A673 (cell line): ENCODE data around the gene SLC16A7. TPM values are rescaled to one million over a fixed set of nuclear protein-coding genes. Genes with fewer than 3 reads are reported as not detected.

Experiments
- BruUV-seq: library from RNA; stranded (reverse); fragments of 400-500 nt; replicated peaks from 2 replicates; lab custom pipeline; 2021; lab: Mats Ljungman, UMichigan
- CTCF ChIA-PET: fragments of 300-600 bp; sonication (Branson Sonifier 250); formaldehyde crosslinking; loops from one replicate; lab custom pipeline; 2022; ENCODE audit warnings: antibody characterized with exemption; lab: Charles Lee
- POLR2A ChIA-PET: fragments of 300-600 bp; sonication (Branson Sonifier 250); formaldehyde crosslinking; loops from one replicate; lab custom pipeline; 2022; ENCODE audit warnings: antibody characterized with exemption; ENCODE audit not compliant: low non-redundant PET; lab: Charles Lee
- DNase-seq: peaks from one replicate; pipeline ENCODE4 v3.0.0-alpha.2; 2015; ENCODE audit warnings: low spot score
- H3K27ac ChIP-seq: fragments of 200-600 bp; sonication (generic); 2 replicates; pipeline ENCODE4 v1.5.1; 2016; ENCODE audit warnings: mixed run types, low read depth, mild to moderate bottlenecking, mixed read lengths, antibody characterized with exemption, low read length; ENCODE audit not compliant: poor library complexity, severe bottlenecking
- H3K27me3 ChIP-seq: fragments of 200-600 bp; sonication (generic); replicated peaks from 2 replicates; pipeline ENCODE4 v1.6.1; 2017; ENCODE audit warnings: mixed run types, low read depth, mild to moderate bottlenecking, mixed read lengths, antibody characterized with exemption, low read length; ENCODE audit not compliant: insufficient read depth, poor library complexity
- H3K36me3 ChIP-seq: fragments of 200-600 bp; sonication (generic); 2 replicates; pipeline ENCODE4 v1.6.1; 2016; ENCODE audit warnings: mixed run types, mild to moderate bottlenecking, mixed read lengths, antibody characterized with exemption, low read length; ENCODE audit not compliant: insufficient read depth, poor library complexity, severe bottlenecking
- H3K4me1 ChIP-seq: fragments of 200-600 bp; sonication (generic); 2 replicates; pipeline ENCODE4 v1.6.1; 2017; ENCODE audit warnings: mixed run types, mild to moderate bottlenecking, mixed read lengths, antibody characterized with exemption, low read length; ENCODE audit not compliant: insufficient read depth, poor library complexity, severe bottlenecking
- H3K4me3 ChIP-seq: fragments of 200-600 bp; sonication (generic); 2 replicates; pipeline ENCODE4 v1.5.1; 2016; ENCODE audit warnings: low read depth, mixed run types, mild to moderate bottlenecking, mixed read lengths, low read length; ENCODE audit not compliant: poor library complexity, severe bottlenecking
- H3K9me3 ChIP-seq: fragments of 200-600 bp; sonication (generic); 2 replicates; pipeline ENCODE4 v1.6.1; 2016; ENCODE audit warnings: mixed run types, low read depth, mild to moderate bottlenecking, mixed read lengths, antibody characterized with exemption, low read length; ENCODE audit not compliant: poor library complexity, severe bottlenecking
- EZH2 ChIP-seq: fragments of 200-600 bp; sonication (generic); IDR thresholded peaks from 2 replicates; pipeline ENCODE4 v1.6.1; 2017; ENCODE audit warnings: borderline replicate concordance, low read depth, mild to moderate bottlenecking, mixed read lengths, antibody characterized with exemption, low read length; ENCODE audit not compliant: poor library complexity, severe bottlenecking
- intact Hi-C: fragments of 100-400 bp; cut with micrococcal nuclease; formaldehyde crosslinking; loops from one replicate; pipeline ENCODE4 v1.10.0; 2022; ENCODE audit not compliant: unreplicated experiment
- total RNA-seq: library from RNA; stranded (reverse); gene quantifications from 2 replicates; pipeline ENCODE4 v1.2.3, GENCODE V29; 2021
- TF ChIP-seq, protein P1 (sequence below): fragments of 300-800, 200-600 bp; sonication (generic); conservative IDR thresholded peaks from 2 replicates; pipeline ENCODE4 v1.5.1; 2017; ENCODE audit warnings: low read depth, mild to moderate bottlenecking, antibody characterized with exemption, low read length, moderate library complexity, mixed read lengths

Gene SLC16A7
- total RNA-seq, 1 experiment from 2014 or later = 2.5 TPM

DNA sequence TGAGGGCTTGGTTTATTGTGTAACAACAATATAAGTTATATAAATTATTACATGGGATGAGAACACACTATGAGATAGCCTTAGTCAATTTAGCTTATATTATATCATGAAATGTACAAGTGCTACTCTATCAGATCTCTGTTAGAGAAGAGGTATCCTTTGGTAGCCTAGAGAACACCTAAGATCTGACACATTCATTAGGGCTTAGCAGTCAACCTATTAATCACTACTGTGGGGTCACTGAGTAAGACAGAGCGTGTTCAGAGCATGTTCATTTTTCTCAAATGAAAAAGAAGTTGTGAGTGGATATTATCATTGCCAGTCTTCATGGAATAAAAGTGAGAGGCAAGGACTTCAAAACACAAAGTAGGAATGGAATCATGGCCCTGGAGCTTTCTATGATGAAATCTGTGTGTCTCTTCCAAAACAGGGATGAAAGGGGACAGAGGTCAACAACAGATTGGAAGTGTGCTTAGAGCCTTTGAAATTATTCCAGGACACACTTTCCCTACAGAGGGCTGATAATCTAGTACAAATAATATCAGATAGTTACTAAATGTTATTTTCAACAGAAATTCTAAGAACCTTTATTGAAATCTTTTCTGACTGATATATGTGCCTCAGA, 114.3 kb downstream of the SLC16A7 start:
- ChIA-PET CTCF (no interaction called here), POLR2A (no interaction called here)
- intact Hi-C loops = no loop called here
- H3K4me1 ChIP-seq = no peaks in the 10 kb centered on the region
- no peak for TF ChIP-seq EZH2
- TF ChIP-seq, protein P1, sequence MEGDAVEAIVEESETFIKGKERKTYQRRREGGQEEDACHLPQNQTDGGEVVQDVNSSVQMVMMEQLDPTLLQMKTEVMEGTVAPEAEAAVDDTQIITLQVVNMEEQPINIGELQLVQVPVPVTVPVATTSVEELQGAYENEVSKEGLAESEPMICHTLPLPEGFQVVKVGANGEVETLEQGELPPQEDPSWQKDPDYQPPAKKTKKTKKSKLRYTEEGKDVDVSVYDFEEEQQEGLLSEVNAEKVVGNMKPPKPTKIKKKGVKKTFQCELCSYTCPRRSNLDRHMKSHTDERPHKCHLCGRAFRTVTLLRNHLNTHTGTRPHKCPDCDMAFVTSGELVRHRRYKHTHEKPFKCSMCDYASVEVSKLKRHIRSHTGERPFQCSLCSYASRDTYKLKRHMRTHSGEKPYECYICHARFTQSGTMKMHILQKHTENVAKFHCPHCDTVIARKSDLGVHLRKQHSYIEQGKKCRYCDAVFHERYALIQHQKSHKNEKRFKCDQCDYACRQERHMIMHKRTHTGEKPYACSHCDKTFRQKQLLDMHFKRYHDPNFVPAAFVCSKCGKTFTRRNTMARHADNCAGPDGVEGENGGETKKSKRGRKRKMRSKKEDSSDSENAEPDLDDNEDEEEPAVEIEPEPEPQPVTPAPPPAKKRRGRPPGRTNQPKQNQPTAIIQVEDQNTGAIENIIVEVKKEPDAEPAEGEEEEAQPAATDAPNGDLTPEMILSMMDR = no peak
- BruUV-seq = no TSS peak
- H3K27ac ChIP-seq = no peak overlapping the region
- no peak for DNase-seq
- H3K36me3 ChIP-seq = no peaks in the 10 kb centered on the region
- H3K27me3 ChIP-seq = no peaks in the 10 kb centered on the region
- no peak overlapping the region for H3K4me3 ChIP-seq
- no peaks in the 10 kb centered on the region for H3K9me3 ChIP-seq

DNA sequence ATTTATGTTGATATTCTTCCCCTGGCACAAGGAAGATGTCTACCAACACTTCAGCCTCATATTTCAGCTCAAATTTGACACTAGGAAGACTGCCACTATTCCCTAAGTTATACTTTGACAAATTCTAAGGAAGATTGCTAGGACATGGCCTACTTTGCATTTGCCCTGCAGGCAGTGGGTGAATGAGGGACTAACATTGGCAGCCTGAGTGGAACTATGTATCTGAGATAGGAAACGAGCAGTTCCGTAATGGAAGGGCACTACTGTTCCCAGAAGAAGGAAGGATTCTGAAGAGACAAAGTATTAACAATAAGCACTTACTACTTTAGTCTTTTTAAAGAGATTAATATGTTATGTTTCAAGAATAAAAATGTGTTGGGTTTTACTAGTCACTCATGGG, 115.1 kb downstream of the SLC16A7 start:
- H3K4me1 ChIP-seq = no peaks in the 10 kb centered on the region
- POLR2A ChIA-PET = no interaction called here
- no peaks in the 10 kb centered on the region for H3K9me3 ChIP-seq
- no peak overlapping the region for H3K4me3 ChIP-seq
- CTCF ChIA-PET = no interaction called here
- H3K27me3 ChIP-seq = no peaks in the 10 kb centered on the region
- TF ChIP-seq, protein P1 = no peak
- no peak for TF ChIP-seq EZH2
- H3K27ac ChIP-seq = no peak overlapping the region
- BruUV-seq = no TSS peak
- DNase-seq = no peak
- H3K36me3 ChIP-seq = no peaks in the 10 kb centered on the region
- intact Hi-C loops = no loop called here

DNA sequence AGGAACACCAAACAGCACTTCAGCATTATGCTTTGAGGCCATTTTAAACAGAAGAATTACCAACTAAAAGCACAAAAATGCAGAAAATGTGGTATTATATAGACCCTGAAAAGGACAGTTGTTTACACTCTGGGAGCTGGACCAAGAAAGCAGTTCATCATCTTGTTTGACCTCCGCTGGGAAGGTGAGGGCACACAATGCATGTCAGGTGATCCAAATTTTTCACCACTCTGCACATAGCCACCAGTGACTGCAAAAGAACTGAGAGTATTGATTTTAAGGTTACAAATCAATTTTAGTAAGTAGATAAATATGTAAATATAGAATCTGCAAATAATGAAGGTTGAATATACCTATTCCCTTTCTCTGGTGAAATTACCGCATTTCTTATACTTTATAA, 119.6 kb downstream of the SLC16A7 start:
- ChIA-PET POLR2A (no interaction called here), CTCF (no interaction called here)
- no peak for DNase-seq
- Histone ChIP-seq H3K27ac (no peak overlapping the region), H3K36me3 (no peaks in the 10 kb centered on the region), H3K4me1 (no peaks in the 10 kb centered on the region), H3K27me3 (no peaks in the 10 kb centered on the region), H3K9me3 (no peaks in the 10 kb centered on the region), H3K4me3 (no peak overlapping the region)
- BruUV-seq = no TSS peak
- intact Hi-C loops = no loop called here
- TF ChIP-seq, protein P1 = no peak
- TF ChIP-seq EZH2 = no peak
